HG02884 (cell line): Measurements from ENCODE around the gene RING1.
"Not testable (repeated sequence)": the region's sequence is repeated elsewhere in the genome, so short reads cannot be mapped to it uniquely, and the experiment has no call there.

Experiments used
- ATAC-seq: cut with Tn5 transposase; IDR thresholded peaks from one replicate; pipeline ENCODE4 v1.9.1; 2021; ENCODE audit warnings: mild to moderate bottlenecking, moderate library complexity; ENCODE audit not compliant: unreplicated experiment

RING1 gene

GRCh38 chr6:33205191-33206026, 2.9 kb upstream of the RING1 start:
- no peak for ATAC-seq

- no peak for ATAC-seq
Observed at GRCh38 chr6:33206027-33206863, 2.1 kb upstream of the RING1 start.

GRCh38 chr6:33206864-33207551, 1.3 kb upstream of the RING1 start:
- ATAC-seq: no peak

- ATAC-seq: no peak
Observed at GRCh38 chr6:33207552-33208090, 679 bp upstream of the RING1 start.

- no peak for ATAC-seq
Observed at GRCh38 chr6:33209856-33210255, 1.6 kb downstream of the RING1 start.

- ATAC-seq: no peak
Observed at GRCh38 chr6:33211136-33211535, 2.8 kb downstream of the RING1 start.

GRCh38 chr6:33211666-33212422, 3.5 kb downstream of the RING1 start:
- no peak for ATAC-seq

GRCh38 chr6:33212857-33213165, 4.5 kb downstream of the RING1 start:
- no peak for ATAC-seq

GRCh38 chr6:33213166-33213988, 5.1 kb downstream of the RING1 start:
- ATAC-seq: no peak

GRCh38 chr6:33213989-33214335, 5.7 kb downstream of the RING1 start:
- ATAC-seq: no peak

GRCh38 chr6:33215271-33216116, 7.2 kb downstream of the RING1 start:
- no peak for ATAC-seq

GRCh38 chr6:33216117-33216649, 7.9 kb downstream of the RING1 start:
- no peak for ATAC-seq

- ATAC-seq: no peak
Observed at GRCh38 chr6:33217246-33217645, 8.9 kb downstream of the RING1 start.

- no peak for ATAC-seq
Observed at GRCh38 chr6:33217681-33218080, 9.4 kb downstream of the RING1 start.

GRCh38 chr6:33226503-33227120, 18.3 kb downstream of the RING1 start:
- ATAC-seq: not testable (repeated sequence)

GRCh38 chr6:33235221-33235634, 26.9 kb downstream of the RING1 start:
- no peak for ATAC-seq

- no peak for ATAC-seq
Observed at GRCh38 chr6:33236328-33236727, 28.0 kb downstream of the RING1 start.

GRCh38 chr6:33236852-33237251, 28.6 kb downstream of the RING1 start:
- ATAC-seq: no peak
